LNCaP clone FGC (cell line): Measurements from ENCODE around the gene REPS2.

Source experiments
- DNase-seq: peaks from one replicate; pipeline ENCODE4 v3.0.0-alpha.2; 2011; ENCODE audit warnings: low read depth
- H3K4me3 ChIP-seq: 2 replicates; pipeline ENCODE4 v1.5.1; 2011; ENCODE audit warnings: mild to moderate bottlenecking, low read depth, low read length, control low read depth
- CTCF ChIP-seq: IDR thresholded peaks from 2 replicates; pipeline ENCODE4 v1.5.1; 2012; ENCODE audit warnings: mild to moderate bottlenecking; ENCODE audit not compliant: control insufficient read depth, insufficient read depth; ENCODE audit errors: extremely low read depth

The REPS2 gene

GRCh38 chrX:16989750-16990149 is 43.3 kb downstream of the REPS2 start:
- H3K4me3 ChIP-seq, result no peak overlapping the region
- TF ChIP-seq CTCF, result no peak
- DNase-seq, result no peak

- no peak for DNase-seq
- no peak for TF ChIP-seq CTCF
- no peak overlapping the region for H3K4me3 ChIP-seq
Measured at GRCh38 chrX:16990839-16991238, 44.4 kb downstream of the REPS2 start.

- no peak for DNase-seq
- H3K4me3 ChIP-seq, result no peak overlapping the region
- no peak for TF ChIP-seq CTCF
Measured at GRCh38 chrX:16992445-16992844, 46.0 kb downstream of the REPS2 start.

GRCh38 chrX:16992951-16993350 is 46.5 kb downstream of the REPS2 start:
- TF ChIP-seq CTCF, result no peak
- no peak overlapping the region for H3K4me3 ChIP-seq
- no peak for DNase-seq

- TF ChIP-seq CTCF, result 0 out of 2 replicates have a peak, but pooled peaks have one; percentile 7
- H3K4me3 ChIP-seq, result no peak overlapping the region
- DNase-seq, result no peak
Measured at GRCh38 chrX:16993791-16994318, 47.4 kb downstream of the REPS2 start.

- TF ChIP-seq CTCF, result no peak
- no peak for DNase-seq
- no peak overlapping the region for H3K4me3 ChIP-seq
Measured at GRCh38 chrX:16994736-16995135, 48.3 kb downstream of the REPS2 start.

GRCh38 chrX:16997313-16997712 is 50.9 kb downstream of the REPS2 start:
- no peak overlapping the region for H3K4me3 ChIP-seq
- no peak for DNase-seq

More at GRCh38 chrX:16997313-16997712, 50.9 kb downstream of the REPS2 start:
- TF ChIP-seq CTCF, result no peak
